NCI-H2196 (cell line): Measurements from ENCODE around the gene PICK1.
A peak's percentile ranks its signal among the peaks of the same experiment; 100 is the strongest.

ENCODE experiments used
- DNase-seq: peaks from one replicate; lab custom pipeline; 2025; ENCODE audit not compliant: unreplicated experiment; lab: John Stamatoyannopoulos, UW

PICK1 gene

GRCh38 chr22:38056969-38057891 is at the start of gene PICK1:
PICK1 (plus strand) TSS chr22:38057404; CDS start chr22:38057810, 406 bp downstream.
- DNase-seq = peak; percentile 78

GRCh38 chr22:38009000-38009806 is 48.0 kb upstream of the PICK1 start:
- DNase-seq = no peak

- no peak for DNase-seq
Observed at GRCh38 chr22:38012604-38013072, 44.6 kb upstream of the PICK1 start.

GRCh38 chr22:38014083-38014482 is 43.1 kb upstream of the PICK1 start:
- DNase-seq = no peak

- no peak for DNase-seq
Observed at GRCh38 chr22:38016182-38017151, 40.7 kb upstream of the PICK1 start.

DNA sequence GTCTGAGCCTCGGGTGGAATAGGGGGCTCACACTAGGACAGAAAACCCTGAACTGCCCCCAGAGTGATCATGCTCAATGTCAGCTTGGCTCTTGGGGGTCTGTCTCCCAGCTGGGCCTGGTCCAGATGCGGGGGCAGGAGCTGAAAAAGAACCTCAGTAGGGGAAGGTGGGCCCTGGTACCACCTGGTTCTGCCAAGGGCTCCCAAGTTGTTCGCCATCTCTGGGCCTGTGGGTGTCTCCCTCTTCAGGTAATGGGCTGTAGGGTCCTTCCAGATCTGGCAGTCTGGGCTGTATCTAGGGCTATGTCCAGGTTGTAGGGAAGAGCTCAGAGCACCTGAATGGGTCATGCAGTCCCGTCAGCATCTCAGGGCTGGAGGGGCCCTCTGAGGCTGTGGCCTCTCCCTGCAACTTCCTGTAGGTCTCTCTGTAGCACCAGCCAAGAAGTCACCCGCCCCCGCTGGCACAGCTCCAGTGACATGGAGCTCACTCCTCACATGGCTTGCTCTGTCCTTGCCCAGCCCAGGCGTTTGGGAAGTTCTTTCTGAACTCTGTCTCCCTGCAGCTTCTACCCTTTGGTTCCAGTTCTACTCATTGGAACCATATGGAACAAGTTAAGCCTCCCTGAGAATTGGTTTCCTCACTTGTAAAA is 39.8 kb upstream of the PICK1 start:
- peak; percentile 29 for DNase-seq

DNA sequence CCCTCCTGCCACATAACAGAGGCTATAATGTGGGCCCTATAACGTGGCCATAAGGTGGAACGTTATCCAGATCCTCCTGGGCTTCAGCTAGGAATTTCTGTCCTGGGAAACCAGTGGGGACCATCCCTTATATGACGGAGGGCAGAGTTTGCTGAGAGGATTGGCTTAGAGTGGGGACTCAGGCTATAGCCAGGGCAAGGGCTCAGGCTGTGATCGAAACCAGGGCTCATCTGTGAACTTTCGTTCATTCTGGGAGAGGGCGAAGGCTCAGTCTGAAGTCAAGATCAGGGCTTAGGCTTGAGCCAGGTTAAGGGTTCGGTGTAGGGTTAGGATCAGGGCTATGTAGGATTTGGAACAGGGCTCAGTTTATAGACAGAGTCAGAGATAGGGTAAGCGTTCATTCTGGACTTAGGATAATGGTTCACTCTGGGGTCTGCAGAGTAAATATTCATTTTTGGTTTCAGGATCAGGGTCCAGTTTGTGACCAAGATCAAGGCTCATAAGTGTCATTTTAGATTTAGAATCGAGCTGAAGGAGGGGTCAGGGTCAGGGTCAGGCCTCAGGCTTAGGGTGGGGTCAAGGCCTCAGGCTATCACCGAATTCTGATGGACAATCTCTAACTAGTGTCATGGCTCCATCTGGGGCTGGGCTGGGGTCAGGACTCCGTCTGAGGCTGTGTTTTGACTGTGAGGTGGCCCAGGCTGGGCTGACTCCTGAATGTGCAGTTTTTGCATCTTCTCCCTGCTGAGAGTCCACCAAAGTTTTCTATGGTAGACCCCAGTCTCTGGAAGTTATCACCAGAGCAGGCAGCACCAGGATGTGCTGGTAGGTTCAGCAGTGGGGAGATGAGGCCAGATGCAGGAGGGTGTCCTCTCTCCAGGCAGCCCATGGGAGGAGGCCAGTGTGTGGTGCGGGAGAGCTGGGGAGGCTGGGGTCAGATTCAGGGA is 39.0 kb upstream of the PICK1 start:
- no peak for DNase-seq

GRCh38 chr22:38018938-38019827 is 38.0 kb upstream of the PICK1 start:
- DNase-seq = no peak

- DNase-seq = no peak
Observed at GRCh38 chr22:38021206-38021605, 36.0 kb upstream of the PICK1 start.

DNA sequence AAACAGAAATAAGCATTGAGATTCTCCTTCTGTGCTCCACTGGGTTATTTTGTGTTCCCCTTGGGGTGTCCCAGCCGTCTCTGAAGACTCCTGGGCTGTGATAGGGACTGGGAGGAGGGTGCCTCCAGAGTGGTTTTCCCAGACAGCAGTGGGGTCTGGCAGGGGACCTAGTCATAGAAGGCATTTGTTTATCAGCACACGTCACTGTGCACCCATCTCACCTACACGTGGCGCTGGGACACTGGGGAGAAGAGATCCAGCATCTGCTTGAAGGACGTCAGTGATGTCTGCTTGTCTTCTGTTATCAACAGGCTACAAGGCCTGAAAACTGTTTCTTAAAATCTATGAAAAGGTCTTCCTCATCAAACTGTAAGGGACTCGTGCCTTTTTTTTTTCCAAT is 34.2 kb upstream of the PICK1 start:
- no peak for DNase-seq

DNA sequence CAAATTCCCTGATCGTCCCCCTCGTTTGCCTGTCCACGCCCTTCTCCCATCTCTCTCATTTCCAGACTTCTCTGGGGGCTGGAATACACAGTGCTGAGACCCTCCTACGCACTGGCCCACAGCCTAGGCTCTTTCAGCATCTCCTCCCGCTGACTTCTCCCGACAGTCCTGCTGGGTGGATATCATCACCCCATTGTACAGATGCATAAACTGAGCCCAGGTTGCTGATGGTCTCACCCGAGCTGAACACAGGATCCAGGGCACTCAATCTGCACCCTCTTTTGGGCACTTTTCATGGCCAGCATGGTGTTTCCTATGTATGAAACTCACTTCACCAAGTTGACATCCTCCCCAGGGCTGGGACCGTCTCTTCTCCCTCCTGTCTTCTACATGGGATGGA is 31.7 kb upstream of the PICK1 start:
- no peak for DNase-seq

GRCh38 chr22:38026130-38027111 is 30.8 kb upstream of the PICK1 start:
- DNase-seq = no peak

DNA sequence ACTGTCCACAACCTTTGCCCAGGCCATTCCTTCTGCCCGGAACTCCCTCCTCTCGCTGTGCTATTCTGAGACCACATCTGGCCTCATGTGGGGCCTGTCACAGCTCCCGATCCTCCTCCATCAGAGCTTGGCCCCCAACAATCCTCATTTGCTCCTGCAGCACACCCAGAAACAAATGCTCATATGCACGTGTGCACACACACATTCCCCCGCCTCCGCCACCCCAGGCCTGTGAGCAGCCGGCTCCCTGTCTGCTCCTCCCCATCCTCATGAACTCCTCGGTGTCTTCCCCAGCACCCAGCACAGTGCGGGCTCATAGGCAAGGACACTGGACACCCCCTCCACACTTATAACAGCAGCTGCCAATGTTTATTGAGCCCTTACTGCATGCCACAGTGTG is 29.7 kb upstream of the PICK1 start:
- no peak for DNase-seq

DNA sequence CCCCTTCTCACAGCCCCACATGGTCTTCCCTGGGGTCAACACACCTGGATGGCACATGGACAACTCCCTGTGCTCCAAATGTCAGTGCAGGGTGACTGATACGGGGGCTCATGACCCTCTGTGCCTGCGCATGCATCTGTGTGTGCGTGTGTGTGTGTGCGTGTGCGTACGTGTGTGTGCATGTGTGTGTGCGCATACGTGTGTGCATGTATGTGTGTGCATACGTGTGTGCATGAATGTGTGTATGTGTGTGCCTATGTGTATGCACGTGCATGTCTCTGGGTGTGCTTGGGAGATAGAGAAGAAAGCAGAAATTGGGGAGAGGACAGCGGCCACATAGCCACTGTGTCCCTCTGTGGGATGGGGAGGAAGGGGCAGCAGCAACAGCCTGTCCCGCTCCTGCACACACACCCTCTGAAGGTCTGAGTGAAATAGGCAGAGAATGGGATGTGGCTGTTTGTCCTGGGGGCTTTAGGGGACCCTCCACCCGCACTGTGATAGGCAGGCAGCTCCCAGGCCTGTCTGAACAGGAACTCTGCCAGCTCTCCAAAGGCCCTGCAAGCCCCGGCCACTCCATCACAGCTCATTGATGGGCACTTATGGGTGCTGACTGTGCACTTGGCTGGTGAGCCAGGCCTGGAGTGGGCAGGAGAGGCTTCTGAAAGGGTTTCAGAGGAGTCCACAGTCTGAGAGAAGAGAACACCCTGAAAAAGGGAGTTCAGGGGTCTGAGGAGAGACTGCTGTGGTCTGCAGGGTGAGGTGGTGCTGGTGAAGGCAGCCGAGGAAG is 28.7 kb upstream of the PICK1 start:
- no peak for DNase-seq

DNA sequence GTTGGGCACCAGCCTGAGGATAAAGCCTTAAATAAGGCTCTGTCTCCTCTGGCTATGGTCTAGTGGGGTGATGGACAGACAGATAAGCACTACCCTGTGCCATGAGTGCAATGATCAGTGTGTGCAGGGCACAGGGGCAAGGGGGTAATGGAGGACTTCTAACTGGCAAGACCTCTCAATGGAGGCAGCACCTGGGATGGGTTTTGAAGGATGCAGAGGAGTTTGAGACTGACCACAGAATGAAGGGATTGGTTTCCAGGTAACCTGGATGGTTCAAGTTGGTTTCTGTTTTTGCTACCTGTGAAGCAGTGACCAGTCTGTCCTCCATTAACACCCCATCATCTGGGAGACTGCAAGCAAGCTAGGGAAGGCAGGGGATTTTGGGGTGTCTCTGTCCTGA is 27.8 kb upstream of the PICK1 start:
- DNase-seq = no peak

GRCh38 chr22:38029901-38030300 is 27.3 kb upstream of the PICK1 start:
- DNase-seq = no peak
